GM12878 (cell line): Measurements from ENCODE around the gene SMIM43. TPM values are rescaled to one million over a fixed set of nuclear protein-coding genes. Genes with fewer than 3 reads are reported as not detected.

Experiments used
- ATAC-seq: fragments of 200-7000 bp; cut with Tn5 transposase; 3 replicates; pipeline ENCODE4 v1.9.1; 2020; ENCODE audit warnings: mild to moderate bottlenecking, moderate library complexity
- BruUV-seq: library from RNA; stranded (reverse); fragments of 400-500 nt; replicated peaks from 2 replicates; lab custom pipeline; 2021; lab: Mats Ljungman, UMichigan
- CTCF ChIA-PET: fragments of 300-600 bp; sonication (Branson Sonifier 250); formaldehyde crosslinking; extraction: SDS; loops from one replicate; lab custom pipeline; 2021; ENCODE audit warnings: inconsistent platforms; lab: Yijun Ruan, JAX
- POLR2A ChIA-PET: fragments of 350-600 bp; formaldehyde crosslinking; extraction: SDS; loops from one replicate; lab custom pipeline; 2021; ENCODE audit warnings: inconsistent platforms; lab: Charles Lee
- RAD21 ChIA-PET: fragments of 300-600 bp; sonication (Branson Sonifier 250); formaldehyde crosslinking; loops from one replicate; lab custom pipeline; 2023; ENCODE audit warnings: antibody characterized with exemption; ENCODE audit not compliant: unreplicated experiment; lab: Charles Lee
- SMC1A ChIA-PET: fragments of 300-600 bp; sonication (Branson Sonifier 250); formaldehyde crosslinking; loops from one replicate; lab custom pipeline; 2023; ENCODE audit not compliant: unreplicated experiment, uncharacterized antibody; lab: Charles Lee
- DNase-seq: peaks from one replicate; pipeline ENCODE4 v3.0.0-alpha.2; 2011; ENCODE audit warnings: low read depth, low spot score
- FAIRE-seq: peaks from 3 replicates; lab custom pipeline; 2011; peaks lifted over from hg19 to GRCh38; lab: Jason Lieb, UNC
- H2AFZ ChIP-seq: 2 replicates; pipeline ENCODE4 v1.6.0; 2011; ENCODE audit warnings: low read depth, low read length, control low read depth; ENCODE audit not compliant: control insufficient read depth
- H3K27ac ChIP-seq: 2 replicates; pipeline ENCODE4 v1.5.1; 2011; ENCODE audit warnings: control low read depth; ENCODE audit not compliant: control insufficient read depth, insufficient read depth
- H3K27me3 ChIP-seq, 2 experiments: replicated peaks in 1 of 2; 2 replicates each; pipeline versions ENCODE4 v1.6.0 to v1.6.1; 2011; ENCODE audit warnings: low read length in 1 of 2; ENCODE audit not compliant: control insufficient read depth in 2 of 2, insufficient read depth in 2 of 2
- H3K36me3 ChIP-seq, 2 experiments: 2 replicates each; pipeline ENCODE4 v1.5.1; 2011; ENCODE audit warnings: low read length in 1 of 2; ENCODE audit not compliant: control insufficient read depth in 2 of 2, insufficient read depth in 2 of 2
- H3K4me1 ChIP-seq: 2 replicates; pipeline ENCODE4 v1.6.1; 2011; ENCODE audit warnings: mild to moderate bottlenecking, low read length, moderate library complexity, mixed read lengths; ENCODE audit not compliant: control insufficient read depth, insufficient read depth
- H3K4me2 ChIP-seq: 2 replicates; pipeline ENCODE4 v1.6.0; 2011; ENCODE audit warnings: control low read depth; ENCODE audit not compliant: control insufficient read depth, insufficient read depth
- H3K4me3 ChIP-seq: fragments of 200-600 bp; sonication (generic); 2 replicates; pipeline ENCODE4 v1.5.1; 2016
- H3K79me2 ChIP-seq: 2 replicates; pipeline ENCODE4 v1.6.0; 2011; ENCODE audit warnings: low read length; ENCODE audit not compliant: control insufficient read depth, insufficient read depth
- H3K9ac ChIP-seq: 2 replicates; pipeline ENCODE4 v1.8.0; 2011; ENCODE audit warnings: low read length, control low read depth, mixed read lengths; ENCODE audit not compliant: control insufficient read depth, insufficient read depth
- H3K9me3 ChIP-seq: replicated peaks from 3 replicates; pipeline ENCODE4 v1.5.1; 2011; ENCODE audit warnings: mild to moderate bottlenecking, low read length; ENCODE audit not compliant: control insufficient read depth, insufficient read depth
- H4K20me1 ChIP-seq: 2 replicates; pipeline ENCODE4 v1.6.0; 2011; ENCODE audit not compliant: control insufficient read depth, insufficient read depth
- BHLHE40 ChIP-seq, 2 experiments: fragments of 450-650 bp in 1 of 2; IDR thresholded peaks; 2 replicates each; pipeline ENCODE4 v1.6.1; 2011 to 2017; ENCODE audit warnings: low read depth in 2 of 2, borderline replicate concordance in 1 of 2, improper control_type of control experiment in 1 of 2, low read length in 1 of 2, mild to moderate bottlenecking in 1 of 2
- BRCA1 ChIP-seq: IDR thresholded peaks from 2 replicates; pipeline ENCODE4 v1.6.1; 2011; ENCODE audit warnings: low read depth, low read length, improper control_type of control experiment
- CEBPB ChIP-seq, 2 experiments: fragments of 150-350 bp in 1 of 2; IDR thresholded peaks; 2 replicates each; pipeline ENCODE4 v1.6.1; 2012 to 2014; ENCODE audit warnings: low read depth in 2 of 2, low read length in 2 of 2, borderline replicate concordance in 1 of 2, inconsistent platforms in 1 of 2
- EP300 ChIP-seq, 2 experiments: fragments of 150-350 bp in 1 of 2; IDR thresholded peaks; 2 replicates each; pipeline ENCODE4 v1.6.1; 2011 to 2012; ENCODE audit warnings: low read depth in 2 of 2, low read length in 2 of 2, borderline replicate concordance in 1 of 2, improper control_type of control experiment in 1 of 2, inconsistent platforms in 1 of 2; ENCODE audit not compliant: control insufficient read depth in 1 of 2
- EZH2 ChIP-seq: IDR thresholded peaks from 2 replicates; pipeline ENCODE4 v1.6.1; 2012; ENCODE audit warnings: low read depth, mild to moderate bottlenecking, control low read depth, inconsistent platforms, low read length, borderline replicate concordance; ENCODE audit not compliant: control insufficient read depth
- MYB ChIP-seq: fragments of 150-350 bp; IDR thresholded peaks from 2 replicates; pipeline ENCODE4 v1.6.1; 2014; ENCODE audit warnings: mild to moderate bottlenecking, low read depth, low read length, borderline replicate concordance
- MYC ChIP-seq: IDR thresholded peaks from 2 replicates; pipeline ENCODE4 v1.6.1; 2011; ENCODE audit warnings: mild to moderate bottlenecking, low read length, moderate library complexity, inconsistent platforms; ENCODE audit not compliant: insufficient read depth, insufficient replicate concordance, insufficient read length, severe bottlenecking
- POLR2A ChIP-seq: IDR thresholded peaks from 2 replicates; pipeline ENCODE4 v1.6.1; 2011; ENCODE audit warnings: low read depth, mild to moderate bottlenecking, low read length
- RFX5 ChIP-seq: IDR thresholded peaks from 2 replicates; pipeline ENCODE4 v1.6.1; 2011; ENCODE audit warnings: low read depth, low read length, improper control_type of control experiment
- SMARCA5 ChIP-seq: fragments of 450-650 bp; IDR thresholded peaks from 2 replicates; pipeline ENCODE4 v1.6.1; 2017; ENCODE audit warnings: mild to moderate bottlenecking
- SREBF2 ChIP-seq: IDR thresholded peaks from 2 replicates; pipeline ENCODE4 v1.6.1; 2012; ENCODE audit warnings: mild to moderate bottlenecking, low read length
- SUPT20H ChIP-seq: IDR thresholded peaks from 2 replicates; pipeline ENCODE4 v1.6.1; 2011; ENCODE audit warnings: low read depth, mild to moderate bottlenecking, low read length, moderate library complexity, borderline replicate concordance; ENCODE audit not compliant: control insufficient read depth
- TAF1 ChIP-seq: IDR thresholded peaks from 2 replicates; pipeline ENCODE4 v1.6.1; 2011; ENCODE audit warnings: mild to moderate bottlenecking, low read depth, low read length, borderline replicate concordance
- YBX1 ChIP-seq: fragments of 450-650 bp; IDR thresholded peaks from 2 replicates; pipeline ENCODE4 v1.6.1; 2016; ENCODE audit warnings: antibody characterized with exemption
- YY1 ChIP-seq: IDR thresholded peaks from 2 replicates; pipeline ENCODE4 v1.6.1; 2011; ENCODE audit warnings: low read depth, mild to moderate bottlenecking, low read length
- WGBS: methylation state at CpG from one replicate; pipeline ENCODE4 v1.1.6; 2016; ENCODE audit warnings: low lambda C conversion rate; ENCODE audit not compliant: insufficient replicate concordance, insufficient coverage; ENCODE audit errors: missing lambda C conversion rate; 5-methylcytosine and 5-hydroxymethylcytosine counted together
- in situ Hi-C: fragments of 300-500 bp; cut with MboI; formaldehyde crosslinking; loops from 9 replicates; pipeline ENCODE4 v1.14.3; 2018; ENCODE audit warnings: mixed read lengths
- intact Hi-C: fragments of 100-400 bp; cut with micrococcal nuclease; formaldehyde crosslinking; loops from one replicate; pipeline ENCODE4 v1.14.2; 2022; ENCODE audit not compliant: unreplicated experiment
- polyA plus RNA-seq, 11 experiments: library from polyadenylated mRNA; depleted of rRNA in 4 of 11; unstranded in 6 of 11; stranded (reverse) in 5 of 11; fragments of >200 nt; fragmentation: Nextera tagmentation in 4 of 11; fragmentation: Illumina TruSeq in 1 of 11; extraction: Ambion mirVana in 4 of 11; extraction: Trizol in 1 of 11; gene quantifications; 1 replicate in 1 of 11; 2 replicates in 10 of 11; pipeline versions ENCODE4 v1.2.1 to v1.2.3, GENCODE V29; 2011 to 2016; ENCODE audit warnings: inconsistent platforms in 2 of 11, missing spikeins in 2 of 11, low read depth in 1 of 11
- total RNA-seq, 4 experiments: library from RNA; depleted of rRNA in 3 of 4; stranded (reverse); fragments of >200 nt in 3 of 4; fragmentation: Illumina TruSeq in 1 of 4; extraction: Trizol in 1 of 4; gene quantifications; 2 replicates each; pipeline versions ENCODE4 v1.2.1 to v1.2.3, GENCODE V29; 2013 to 2021
- TF ChIP-seq, protein P1 (sequence below): IDR thresholded peaks from 2 replicates; pipeline ENCODE4 v1.6.1; 2012; ENCODE audit warnings: low read depth, low read length, improper control_type of control experiment
- TF ChIP-seq, protein P2 (sequence below): IDR thresholded peaks from 2 replicates; pipeline ENCODE4 v1.6.1; 2012; ENCODE audit warnings: mild to moderate bottlenecking, low read depth, low read length
- TF ChIP-seq, protein P3 (sequence below): IDR thresholded peaks from 2 replicates; pipeline ENCODE4 v1.6.1; 2012; ENCODE audit warnings: low read length, inconsistent platforms

SMIM43 gene
- total and polyA plus RNA-seq, 10 of the 15 experiments (the other 5 are each of a cell fraction or from before 2014, with no cell fraction given) = 0.12 TPM; not detected in 9

DNA sequence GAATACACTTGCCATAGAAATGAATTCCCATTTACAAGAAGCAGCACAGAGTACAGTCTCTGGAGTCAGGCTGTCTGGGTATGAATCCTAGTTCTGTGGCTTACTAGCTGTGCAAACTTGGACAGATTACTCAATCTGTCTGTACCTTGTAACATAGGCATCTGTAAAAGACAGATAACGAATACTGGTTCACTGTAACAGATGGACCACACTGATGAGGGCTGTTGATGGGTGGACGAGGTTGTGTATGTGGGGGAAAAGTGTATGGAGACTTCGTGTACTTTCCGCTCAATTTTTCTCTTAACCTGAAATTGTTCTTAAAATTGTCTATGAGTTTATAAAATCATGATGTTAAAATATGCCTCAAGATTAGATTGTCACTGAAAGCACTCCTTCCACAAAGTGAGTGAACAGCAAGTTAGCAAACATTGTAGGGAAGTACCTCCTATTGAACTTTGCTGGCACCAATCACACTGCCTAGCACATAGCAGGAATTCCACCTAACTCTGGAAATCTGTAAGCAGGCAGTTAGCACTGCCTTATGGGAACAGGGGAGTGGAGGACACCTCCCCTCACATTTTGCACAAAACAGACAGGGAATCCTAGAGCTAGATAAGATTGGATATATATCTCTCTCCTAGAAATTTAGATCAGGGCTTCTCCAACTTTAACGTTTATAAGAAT, 29.7 kb upstream of the SMIM43 start (continued):
- TF ChIP-seq EP300 (IDR thresholded peaks at IDR 0.05; ENCODE audit: borderline replicate concordance in 1 of 2, control insufficient read depth in 1 of 2, low read depth in 2 of 2, low read length in 2 of 2) = no peak
- no peak for TF ChIP-seq POLR2A
- no peak for TF ChIP-seq YY1
- no peak for TF ChIP-seq RFX5
- TF ChIP-seq SUPT20H = no peak

DNA sequence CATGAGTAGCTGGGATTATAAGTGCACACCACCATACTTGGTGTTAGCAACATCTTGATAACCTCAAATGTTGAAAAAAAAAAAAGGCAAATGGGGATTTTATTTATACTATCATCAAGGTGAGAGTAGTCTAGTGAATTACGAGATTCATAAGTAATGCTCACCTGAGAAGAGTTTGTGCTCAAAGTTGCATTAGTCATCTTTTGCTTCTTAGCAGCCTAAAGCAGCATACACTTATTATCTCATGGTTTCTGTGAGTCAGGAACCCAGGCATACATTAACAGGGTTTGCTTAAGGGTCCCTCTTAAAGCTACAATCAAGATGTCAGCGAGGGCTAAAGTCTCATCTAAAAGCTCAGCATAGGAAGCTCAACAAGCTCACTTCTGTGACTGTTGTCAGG, 28.0 kb upstream of the SMIM43 start:
- CTCF ChIA-PET = no interaction called here
- Histone ChIP-seq H3K4me2 (no peak overlapping the region), H4K20me1 (no peaks in the 10 kb centered on the region), H3K4me3 (no peak overlapping the region), H2AFZ (no peak overlapping the region), H3K9ac (no peak overlapping the region), H3K27ac (no peak overlapping the region), H3K79me2 (no peaks in the 10 kb centered on the region), H3K27me3 (no peaks in the 10 kb centered on the region), H3K36me3 (no peaks in the 10 kb centered on the region), H3K9me3 (no peaks in the 10 kb centered on the region), H3K4me1 (peaks cover 31% of the 10 kb centered on the region)
- DNase-seq = no peak
- POLR2A ChIA-PET = interaction anchor here (1.6 kb wide), 1 partner anchor 15 kb away, joined by 6 read pairs; no protein-coding TSS in a partner anchor
- no TSS peak for BruUV-seq
- in situ Hi-C loops = no loop called here
- no peak for FAIRE-seq
- RAD21 ChIA-PET = no interaction called here
- 95% methylated on average over 2 of the region's 2 CpGs for WGBS
- no peak for ATAC-seq
- intact Hi-C loops = no loop called here
- SMC1A ChIA-PET = interaction anchor here (1.0 to 1.7 kb wide), 4 partner anchors 11 to 16 kb away, joined by 3 to 7 read pairs (median 4); no protein-coding TSS in a partner anchor
- TF ChIP-seq MYC = no peak
- TF ChIP-seq BRCA1 = no peak
- TF ChIP-seq BHLHE40 (IDR thresholded peaks at IDR 0.05; ENCODE audit: borderline replicate concordance in 1 of 2, low read depth in 2 of 2, low read length in 1 of 2) = no peak
- TF ChIP-seq, protein P1, sequence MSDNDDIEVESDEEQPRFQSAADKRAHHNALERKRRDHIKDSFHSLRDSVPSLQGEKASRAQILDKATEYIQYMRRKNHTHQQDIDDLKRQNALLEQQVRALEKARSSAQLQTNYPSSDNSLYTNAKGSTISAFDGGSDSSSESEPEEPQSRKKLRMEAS = no peak
- no peak for TF ChIP-seq EZH2
- TF ChIP-seq MYB = no peak
- TF ChIP-seq, protein P2, sequence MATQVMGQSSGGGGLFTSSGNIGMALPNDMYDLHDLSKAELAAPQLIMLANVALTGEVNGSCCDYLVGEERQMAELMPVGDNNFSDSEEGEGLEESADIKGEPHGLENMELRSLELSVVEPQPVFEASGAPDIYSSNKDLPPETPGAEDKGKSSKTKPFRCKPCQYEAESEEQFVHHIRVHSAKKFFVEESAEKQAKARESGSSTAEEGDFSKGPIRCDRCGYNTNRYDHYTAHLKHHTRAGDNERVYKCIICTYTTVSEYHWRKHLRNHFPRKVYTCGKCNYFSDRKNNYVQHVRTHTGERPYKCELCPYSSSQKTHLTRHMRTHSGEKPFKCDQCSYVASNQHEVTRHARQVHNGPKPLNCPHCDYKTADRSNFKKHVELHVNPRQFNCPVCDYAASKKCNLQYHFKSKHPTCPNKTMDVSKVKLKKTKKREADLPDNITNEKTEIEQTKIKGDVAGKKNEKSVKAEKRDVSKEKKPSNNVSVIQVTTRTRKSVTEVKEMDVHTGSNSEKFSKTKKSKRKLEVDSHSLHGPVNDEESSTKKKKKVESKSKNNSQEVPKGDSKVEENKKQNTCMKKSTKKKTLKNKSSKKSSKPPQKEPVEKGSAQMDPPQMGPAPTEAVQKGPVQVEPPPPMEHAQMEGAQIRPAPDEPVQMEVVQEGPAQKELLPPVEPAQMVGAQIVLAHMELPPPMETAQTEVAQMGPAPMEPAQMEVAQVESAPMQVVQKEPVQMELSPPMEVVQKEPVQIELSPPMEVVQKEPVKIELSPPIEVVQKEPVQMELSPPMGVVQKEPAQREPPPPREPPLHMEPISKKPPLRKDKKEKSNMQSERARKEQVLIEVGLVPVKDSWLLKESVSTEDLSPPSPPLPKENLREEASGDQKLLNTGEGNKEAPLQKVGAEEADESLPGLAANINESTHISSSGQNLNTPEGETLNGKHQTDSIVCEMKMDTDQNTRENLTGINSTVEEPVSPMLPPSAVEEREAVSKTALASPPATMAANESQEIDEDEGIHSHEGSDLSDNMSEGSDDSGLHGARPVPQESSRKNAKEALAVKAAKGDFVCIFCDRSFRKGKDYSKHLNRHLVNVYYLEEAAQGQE = no peak
- no peak for TF ChIP-seq SREBF2
- TF ChIP-seq, protein P3, sequence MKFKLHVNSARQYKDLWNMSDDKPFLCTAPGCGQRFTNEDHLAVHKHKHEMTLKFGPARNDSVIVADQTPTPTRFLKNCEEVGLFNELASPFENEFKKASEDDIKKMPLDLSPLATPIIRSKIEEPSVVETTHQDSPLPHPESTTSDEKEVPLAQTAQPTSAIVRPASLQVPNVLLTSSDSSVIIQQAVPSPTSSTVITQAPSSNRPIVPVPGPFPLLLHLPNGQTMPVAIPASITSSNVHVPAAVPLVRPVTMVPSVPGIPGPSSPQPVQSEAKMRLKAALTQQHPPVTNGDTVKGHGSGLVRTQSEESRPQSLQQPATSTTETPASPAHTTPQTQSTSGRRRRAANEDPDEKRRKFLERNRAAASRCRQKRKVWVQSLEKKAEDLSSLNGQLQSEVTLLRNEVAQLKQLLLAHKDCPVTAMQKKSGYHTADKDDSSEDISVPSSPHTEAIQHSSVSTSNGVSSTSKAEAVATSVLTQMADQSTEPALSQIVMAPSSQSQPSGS = no peak
- no peak for TF ChIP-seq TAF1
- no peak for TF ChIP-seq SMARCA5
- TF ChIP-seq YBX1 = no peak
- TF ChIP-seq CEBPB (IDR thresholded peaks at IDR 0.05; ENCODE audit: borderline replicate concordance in 1 of 2, low read depth in 2 of 2, low read length in 2 of 2) = no peak
